ENCODE measurements around the gene SFXN5. TPM values are rescaled to one million over a fixed set of nuclear protein-coding genes. Genes with fewer than 3 reads are reported as not detected.
"Not testable (repeated sequence)": the region's sequence is repeated elsewhere in the genome, so short reads cannot be mapped to it uniquely, and the experiment has no call there.

SFXN5 gene
- 10 to 100 TPM; 12.8 to 23.2 TPM for total RNA-seq

DNA sequence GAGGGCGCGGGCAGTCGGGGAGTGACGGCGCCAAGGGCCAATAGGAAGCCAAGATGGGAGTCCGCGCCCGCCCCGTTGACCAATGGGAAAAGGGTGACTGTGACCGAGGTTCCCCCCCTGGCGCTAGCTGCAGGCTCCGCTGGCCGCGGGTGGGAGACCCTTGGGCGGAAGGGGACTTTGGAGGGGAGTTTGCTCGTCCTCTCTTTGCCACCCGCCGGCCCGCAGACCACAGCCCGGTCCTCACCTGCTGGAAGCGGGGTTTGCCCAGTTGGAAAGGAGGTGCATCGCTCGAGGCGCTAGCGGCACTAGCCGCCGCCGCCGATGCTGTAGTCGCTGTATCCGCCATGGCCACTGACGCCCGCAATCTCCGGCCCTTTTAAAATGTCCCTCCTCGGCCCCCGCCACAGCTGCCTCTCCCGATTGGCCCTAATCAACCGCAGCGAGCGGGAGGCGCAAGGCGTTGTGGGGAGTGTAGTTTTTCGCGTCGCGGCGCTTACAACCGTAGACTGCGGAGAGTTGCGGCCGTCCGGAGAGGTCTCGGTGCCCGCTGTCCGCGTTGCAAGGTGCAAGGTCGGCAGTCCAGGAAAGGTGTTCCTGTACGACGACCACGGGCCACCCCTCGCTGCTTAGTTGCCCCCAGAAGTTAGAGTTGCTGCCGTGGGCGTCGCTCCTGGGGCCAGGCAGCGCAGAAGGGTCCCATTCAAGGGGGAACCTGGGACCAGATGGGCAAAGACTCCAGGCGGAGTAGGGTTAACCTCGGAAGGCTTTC, at the start of gene SFXN5:
Gene SFXN5 (minus strand): TSS at position 353 of the 769 bp plus-strand sequence. CDS start 7 bp downstream, at position 346.
- WGBS: under 1% methylated on average over 60 of the region's 67 CpGs
- TF ChIP-seq POLR2A (IDR thresholded peaks at IDR 0.05) (no peak), POLR2AphosphoS5 (IDR thresholded peaks at IDR 0.05) (peak; percentile 87), CTCF (IDR thresholded peaks at IDR 0.05) (peak in 3 of 4 experiments; percentile 20 to 49 (median 34))

GRCh38 chr2:73119611-73120239, 48.2 kb upstream of the SFXN5 start:
- H3K27me3 ChIP-seq (replicated peaks; ENCODE audit: insufficient read depth); intact Hi-C loops (cut with DNase I): not testable (repeated sequence)

More for the DNA sequence above, at the start of gene SFXN5:
- Histone ChIP-seq H3K4me1 (replicated peaks) (peaks cover 2% of the 10 kb centered on the region), H3K27ac (peak within 1 kb of the TSS; percentile 76 to 87), H3K4me3 (peak within 1 kb of the TSS; percentile 80 to 82), H3K27me3 (replicated peaks; ENCODE audit: insufficient read depth) (no peaks in the 10 kb centered on the region), H3K9me3 (no peaks in the 10 kb centered on the region), H3K36me3 (no peaks in the 10 kb centered on the region)
- intact Hi-C loops (cut with DNase I): loop anchor here (2.0 to 10.0 kb wide), 2 partner anchors 41 to 177 kb away; partner anchors contain the start of gene RAB11FIP5
- peak; percentile 98 for DNase-seq (ENCODE audit: low spot score)

GRCh38 chr2:73117441-73117840, 45.9 kb upstream of the SFXN5 start:
- Histone ChIP-seq H3K4me3 (no peak overlapping the region), H3K9me3 (no peaks in the 10 kb centered on the region), H3K27me3 (replicated peaks; ENCODE audit: insufficient read depth) (no peaks in the 10 kb centered on the region), H3K36me3 (no peaks in the 10 kb centered on the region), H3K4me1 (replicated peaks) (no peaks in the 10 kb centered on the region), H3K27ac (no peak overlapping the region)
- 45% methylated on average over 1 of the region's 1 CpG for WGBS
- DNase-seq (ENCODE audit: low spot score): no peak
- no peak for TF ChIP-seq POLR2A (IDR thresholded peaks at IDR 0.05)
- no peak for TF ChIP-seq POLR2AphosphoS5 (IDR thresholded peaks at IDR 0.05)
- TF ChIP-seq CTCF (IDR thresholded peaks at IDR 0.05): no peak
- intact Hi-C loops (cut with DNase I): no loop called here

More at GRCh38 chr2:73119611-73120239, 48.2 kb upstream of the SFXN5 start:
- not testable (repeated sequence) for H3K9me3 ChIP-seq; H3K27ac ChIP-seq; DNase-seq (ENCODE audit: low spot score); H3K4me3 ChIP-seq; H3K36me3 ChIP-seq; H3K4me1 ChIP-seq (replicated peaks)
- WGBS: 74% methylated on average over 11 of the region's 11 CpGs

DNA sequence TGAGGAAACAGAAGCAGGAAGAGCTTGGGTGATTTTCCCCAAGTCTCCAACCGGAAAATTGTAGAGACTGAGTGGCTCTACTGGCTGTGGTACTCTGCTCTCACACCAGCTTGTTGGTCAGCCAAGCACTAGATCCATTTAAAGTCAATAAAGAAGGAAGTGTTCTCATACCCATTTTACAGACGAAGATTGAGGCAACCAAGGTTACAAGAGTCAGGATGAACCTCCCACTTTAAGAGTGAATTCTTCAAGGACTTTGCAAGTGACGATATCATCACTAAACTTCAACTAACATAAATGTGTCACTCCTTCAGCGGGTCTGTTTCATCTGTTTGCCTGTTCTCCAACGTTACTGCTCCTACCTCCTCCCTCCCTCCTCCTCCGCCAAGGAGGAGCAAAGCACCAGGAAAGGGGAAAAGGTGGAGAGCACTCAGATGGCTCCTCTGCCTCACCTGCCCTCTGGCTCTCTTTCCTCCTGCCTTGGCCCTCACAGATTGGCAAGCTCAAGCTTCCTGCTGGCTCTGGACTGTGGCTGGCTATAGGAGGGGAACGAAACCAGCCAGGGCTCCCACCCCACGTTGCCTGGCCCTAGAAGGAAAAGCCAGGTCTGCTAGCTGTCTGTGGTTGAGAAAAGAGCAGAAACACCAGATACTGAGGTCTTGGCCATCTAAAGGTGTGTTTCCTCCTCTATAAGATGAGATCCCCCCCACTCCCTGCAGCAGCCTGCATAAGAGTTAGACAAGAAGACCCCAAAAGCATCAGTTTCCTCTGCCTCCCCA, 44.9 kb upstream of the SFXN5 start:
- no peaks in the 10 kb centered on the region for H3K27me3 ChIP-seq (replicated peaks; ENCODE audit: insufficient read depth)
- intact Hi-C loops (cut with DNase I): no loop called here
- H3K4me3 ChIP-seq: no peak overlapping the region
- no peak overlapping the region for H3K27ac ChIP-seq
- H3K4me1 ChIP-seq (replicated peaks): no peaks in the 10 kb centered on the region
- H3K9me3 ChIP-seq: no peaks in the 10 kb centered on the region
- H3K36me3 ChIP-seq: no peaks in the 10 kb centered on the region
- no peak for DNase-seq (ENCODE audit: low spot score)
- no peak for TF ChIP-seq POLR2A (IDR thresholded peaks at IDR 0.05)
- TF ChIP-seq CTCF (IDR thresholded peaks at IDR 0.05): no peak
- no peak for TF ChIP-seq POLR2AphosphoS5 (IDR thresholded peaks at IDR 0.05)
- WGBS: 51% methylated on average over 8 of the region's 8 CpGs

DNA sequence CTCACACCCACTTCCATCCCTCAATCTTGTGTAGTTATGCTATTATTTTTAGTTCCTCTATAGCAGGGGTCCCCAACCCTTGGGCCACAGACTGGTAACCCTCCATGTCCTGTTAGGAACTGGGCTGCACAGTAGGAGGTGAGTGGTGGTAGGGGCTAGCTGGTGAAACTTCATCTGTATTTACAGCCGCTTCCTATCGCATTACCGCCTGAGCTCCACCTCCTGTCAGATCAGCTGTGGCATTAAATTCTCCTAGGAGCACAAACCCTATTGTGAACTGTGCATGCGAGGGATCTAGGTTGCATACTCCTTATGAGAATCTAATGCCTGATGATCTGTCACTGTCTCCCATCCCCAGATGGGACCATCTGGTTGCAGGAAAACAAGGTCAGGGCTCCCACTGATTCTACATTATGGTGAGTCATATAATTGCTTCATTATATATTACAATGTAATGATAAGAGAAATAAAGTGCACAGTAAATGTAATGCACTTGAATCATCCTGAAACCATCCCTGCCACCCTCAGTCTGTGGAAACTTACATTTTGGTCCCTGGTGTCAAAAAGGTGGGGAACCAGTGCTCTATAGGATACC, 42.9 kb upstream of the SFXN5 start:
- DNase-seq (ENCODE audit: low spot score): no peak
- H3K36me3 ChIP-seq: no peaks in the 10 kb centered on the region
- no peaks in the 10 kb centered on the region for H3K27me3 ChIP-seq (replicated peaks; ENCODE audit: insufficient read depth)
- WGBS: 76% methylated on average over 4 of the region's 4 CpGs
- no peak overlapping the region for H3K27ac ChIP-seq
- TF ChIP-seq CTCF (IDR thresholded peaks at IDR 0.05): no peak
- TF ChIP-seq POLR2A (IDR thresholded peaks at IDR 0.05): no peak
- no peak for TF ChIP-seq POLR2AphosphoS5 (IDR thresholded peaks at IDR 0.05)
- intact Hi-C loops (cut with DNase I): no loop called here
- H3K4me1 ChIP-seq (replicated peaks): peaks cover 10% of the 10 kb centered on the region
- H3K9me3 ChIP-seq: no peaks in the 10 kb centered on the region
- no peak overlapping the region for H3K4me3 ChIP-seq

Measured in prostate gland (tissue), 2 donors.